GM12874 (cell line): Measurements from ENCODE around the gene CNTNAP2.

Experiments
- CTCF ChIP-seq: IDR thresholded peaks from 2 replicates; pipeline ENCODE4 v1.5.1; 2011; ENCODE audit warnings: low read depth, mild to moderate bottlenecking, control low read depth, low read length, moderate library complexity; ENCODE audit not compliant: insufficient read depth

CNTNAP2 gene

GRCh38 chr7:147852833-147853232 lies 1736.2 kb downstream of the CNTNAP2 start:
- no peak for TF ChIP-seq CTCF

- no peak for TF ChIP-seq CTCF
Observed at GRCh38 chr7:147857152-147858140, 1740.8 kb downstream of the CNTNAP2 start.

GRCh38 chr7:147858421-147858820 lies 1741.8 kb downstream of the CNTNAP2 start:
- no peak for TF ChIP-seq CTCF

- no peak for TF ChIP-seq CTCF
Observed at GRCh38 chr7:147859033-147859432, 1742.4 kb downstream of the CNTNAP2 start.

GRCh38 chr7:147859486-147859885 lies 1742.9 kb downstream of the CNTNAP2 start:
- no peak for TF ChIP-seq CTCF

- TF ChIP-seq CTCF: no peak
Observed at GRCh38 chr7:147861058-147861716, 1744.6 kb downstream of the CNTNAP2 start.

GRCh38 chr7:147861945-147862344 lies 1745.3 kb downstream of the CNTNAP2 start:
- no peak for TF ChIP-seq CTCF
